HUES48 (cell line): ENCODE data around the gene PCAT6.

ENCODE experiments used
- H3K27ac ChIP-seq: one replicate; pipeline ENCODE4 v1.7.0; 2013; ENCODE audit warnings: low read depth, low read length, inconsistent platforms
- H3K27me3 ChIP-seq: 2 replicates; pipeline ENCODE4 v1.6.1; 2013; ENCODE audit warnings: mild to moderate bottlenecking, low read length; ENCODE audit not compliant: control insufficient read depth, insufficient read depth
- H3K36me3 ChIP-seq: 2 replicates; pipeline ENCODE4 v1.6.1; 2013; ENCODE audit warnings: low read length; ENCODE audit not compliant: control insufficient read depth, insufficient read depth
- H3K4me1 ChIP-seq: 2 replicates; pipeline ENCODE4 v1.6.1; 2013; ENCODE audit warnings: mild to moderate bottlenecking, low read length; ENCODE audit not compliant: control insufficient read depth, insufficient read depth
- H3K4me3 ChIP-seq: 2 replicates; pipeline ENCODE4 v1.5.1; 2013; ENCODE audit warnings: mild to moderate bottlenecking, low read depth, low read length
- H3K9ac ChIP-seq: 2 replicates; pipeline ENCODE4 v1.6.1; 2013; ENCODE audit warnings: mild to moderate bottlenecking, low read depth, low read length, moderate library complexity
- H3K9me3 ChIP-seq: 2 replicates; pipeline ENCODE4 v1.6.1; 2013; ENCODE audit warnings: low read length; ENCODE audit not compliant: control insufficient read depth, insufficient read depth

The PCAT6 gene

GRCh38 chr1:202852163-202852904, 41.6 kb downstream of the PCAT6 start:
- Histone ChIP-seq H3K36me3 (peaks cover 55% of the 10 kb centered on the region), H3K4me3 (no peak overlapping the region), H3K27me3 (no peaks in the 10 kb centered on the region), H3K27ac (peak overlapping the region; percentile 21), H3K4me1 (no peaks in the 10 kb centered on the region), H3K9ac (no peak overlapping the region), H3K9me3 (no peaks in the 10 kb centered on the region)

GRCh38 chr1:202854787-202855186, 44.0 kb downstream of the PCAT6 start:
- H3K4me3 ChIP-seq, result no peak overlapping the region
- H3K27ac ChIP-seq, result no peak overlapping the region
- H3K4me1 ChIP-seq, result no peaks in the 10 kb centered on the region
- no peak overlapping the region for H3K9ac ChIP-seq
- H3K36me3 ChIP-seq, result peaks cover 66% of the 10 kb centered on the region
- no peaks in the 10 kb centered on the region for H3K27me3 ChIP-seq
- no peaks in the 10 kb centered on the region for H3K9me3 ChIP-seq

GRCh38 chr1:202856014-202856413, 45.3 kb downstream of the PCAT6 start:
- H3K9me3 ChIP-seq, result no peaks in the 10 kb centered on the region
- H3K9ac ChIP-seq, result no peak overlapping the region
- no peak overlapping the region for H3K4me3 ChIP-seq
- H3K4me1 ChIP-seq, result no peaks in the 10 kb centered on the region
- H3K27ac ChIP-seq, result no peak overlapping the region
- peaks cover 58% of the 10 kb centered on the region for H3K36me3 ChIP-seq
- no peaks in the 10 kb centered on the region for H3K27me3 ChIP-seq

GRCh38 chr1:202857136-202857610, 46.4 kb downstream of the PCAT6 start:
- Histone ChIP-seq H3K27me3 (no peaks in the 10 kb centered on the region), H3K4me1 (peaks cover 2% of the 10 kb centered on the region; the same call in 1 of the 2 replicates), H3K9ac (no peak overlapping the region), H3K4me3 (no peak overlapping the region), H3K36me3 (peaks cover 52% of the 10 kb centered on the region), H3K27ac (no peak overlapping the region), H3K9me3 (no peaks in the 10 kb centered on the region)

GRCh38 chr1:202858331-202858730, 47.6 kb downstream of the PCAT6 start:
- H3K9ac ChIP-seq, result no peak overlapping the region
- H3K27me3 ChIP-seq, result no peaks in the 10 kb centered on the region
- no peaks in the 10 kb centered on the region for H3K9me3 ChIP-seq
- H3K4me3 ChIP-seq, result no peak overlapping the region
- peaks cover 7% of the 10 kb centered on the region; the same call in 1 of the 2 replicates for H3K4me1 ChIP-seq
- H3K27ac ChIP-seq, result no peak overlapping the region
- peaks cover 43% of the 10 kb centered on the region for H3K36me3 ChIP-seq

GRCh38 chr1:202858789-202859414, 48.1 kb downstream of the PCAT6 start:
- Histone ChIP-seq H3K27me3 (no peaks in the 10 kb centered on the region), H3K36me3 (peaks cover 43% of the 10 kb centered on the region), H3K4me3 (no peak overlapping the region), H3K27ac (no peak overlapping the region), H3K9me3 (no peaks in the 10 kb centered on the region), H3K9ac (no peak overlapping the region), H3K4me1 (peaks cover 7% of the 10 kb centered on the region; the same call in 1 of the 2 replicates)

- Histone ChIP-seq H3K36me3 (peaks cover 31% of the 10 kb centered on the region), H3K4me3 (peak overlapping the region; percentile 92), H3K9me3 (no peaks in the 10 kb centered on the region), H3K9ac (peak overlapping the region; percentile 92), H3K4me1 (peaks cover 7% of the 10 kb centered on the region; the same call in 1 of the 2 replicates), H3K27me3 (no peaks in the 10 kb centered on the region), H3K27ac (peak overlapping the region; percentile 93)
Measured at GRCh38 chr1:202860744-202861419, 50.1 kb downstream of the PCAT6 start.
